HUES48 (cell line): Measurements from ENCODE around the gene KLHDC7B.
A peak's percentile ranks its signal among the peaks of the same experiment; 100 is the strongest.

Experiments
- H3K27ac ChIP-seq: one replicate; pipeline ENCODE4 v1.7.0; 2013; ENCODE audit warnings: low read depth, low read length, inconsistent platforms
- H3K27me3 ChIP-seq: 2 replicates; pipeline ENCODE4 v1.6.1; 2013; ENCODE audit warnings: mild to moderate bottlenecking, low read length; ENCODE audit not compliant: control insufficient read depth, insufficient read depth
- H3K36me3 ChIP-seq: 2 replicates; pipeline ENCODE4 v1.6.1; 2013; ENCODE audit warnings: low read length; ENCODE audit not compliant: control insufficient read depth, insufficient read depth
- H3K4me1 ChIP-seq: 2 replicates; pipeline ENCODE4 v1.6.1; 2013; ENCODE audit warnings: mild to moderate bottlenecking, low read length; ENCODE audit not compliant: control insufficient read depth, insufficient read depth
- H3K4me3 ChIP-seq: 2 replicates; pipeline ENCODE4 v1.5.1; 2013; ENCODE audit warnings: mild to moderate bottlenecking, low read depth, low read length
- H3K9ac ChIP-seq: 2 replicates; pipeline ENCODE4 v1.6.1; 2013; ENCODE audit warnings: mild to moderate bottlenecking, low read depth, low read length, moderate library complexity
- H3K9me3 ChIP-seq: 2 replicates; pipeline ENCODE4 v1.6.1; 2013; ENCODE audit warnings: low read length; ENCODE audit not compliant: control insufficient read depth, insufficient read depth

Gene KLHDC7B

GRCh38 chr22:50545522-50546325, at the start of gene KLHDC7B:
Gene KLHDC7B, plus strand, starts transcription at chr22:50545899. Its CDS starts 345 bp downstream, at chr22:50546244.
- peaks cover 4% of the 10 kb centered on the region; the same call in 1 of the 2 replicates for H3K4me1 ChIP-seq
- peaks cover 16% of the 10 kb centered on the region for H3K27me3 ChIP-seq
- no peak within 1 kb of the TSS for H3K9ac ChIP-seq
- no peak within 1 kb of the TSS for H3K4me3 ChIP-seq
- no peaks in the 10 kb centered on the region for H3K36me3 ChIP-seq
- no peak within 1 kb of the TSS for H3K27ac ChIP-seq
- no peaks in the 10 kb centered on the region for H3K9me3 ChIP-seq

GRCh38 chr22:50497093-50497492, 48.6 kb upstream of the KLHDC7B start:
- Histone ChIP-seq H3K27ac (no peak overlapping the region), H3K27me3 (no peaks in the 10 kb centered on the region), H3K9ac (no peak overlapping the region), H3K36me3 (no peaks in the 10 kb centered on the region), H3K4me3 (no peak overlapping the region), H3K4me1 (peaks cover 5% of the 10 kb centered on the region; the same call in 1 of the 2 replicates), H3K9me3 (no peaks in the 10 kb centered on the region)

GRCh38 chr22:50498322-50498890, 47.3 kb upstream of the KLHDC7B start:
- Histone ChIP-seq H3K27me3 (no peaks in the 10 kb centered on the region), H3K4me3 (no peak overlapping the region), H3K9ac (no peak overlapping the region), H3K9me3 (no peaks in the 10 kb centered on the region), H3K27ac (peak overlapping the region; percentile 14), H3K4me1 (peaks cover 5% of the 10 kb centered on the region; the same call in 1 of the 2 replicates), H3K36me3 (no peaks in the 10 kb centered on the region)

- no peaks in the 10 kb centered on the region for H3K9me3 ChIP-seq
- H3K9ac ChIP-seq: no peak overlapping the region
- peaks cover 9% of the 10 kb centered on the region for H3K36me3 ChIP-seq
- H3K27ac ChIP-seq: no peak overlapping the region
- no peaks in the 10 kb centered on the region for H3K27me3 ChIP-seq
- peaks cover 5% of the 10 kb centered on the region; the same call in 1 of the 2 replicates for H3K4me1 ChIP-seq
- H3K4me3 ChIP-seq: no peak overlapping the region
These were observed 45.2 kb upstream of the KLHDC7B start for GRCh38 chr22:50500452-50500851.

- Histone ChIP-seq H3K9ac (no peak overlapping the region), H3K27ac (no peak overlapping the region), H3K36me3 (peaks cover 16% of the 10 kb centered on the region), H3K9me3 (no peaks in the 10 kb centered on the region), H3K27me3 (no peaks in the 10 kb centered on the region), H3K4me1 (peaks cover 5% of the 10 kb centered on the region; the same call in 1 of the 2 replicates), H3K4me3 (no peak overlapping the region)
These were observed 43.6 kb upstream of the KLHDC7B start for GRCh38 chr22:50502096-50502495.

- Histone ChIP-seq H3K9ac (no peak overlapping the region), H3K27ac (no peak overlapping the region), H3K9me3 (no peaks in the 10 kb centered on the region), H3K4me1 (peaks cover 5% of the 10 kb centered on the region; the same call in 1 of the 2 replicates), H3K4me3 (no peak overlapping the region), H3K36me3 (peaks cover 16% of the 10 kb centered on the region), H3K27me3 (no peaks in the 10 kb centered on the region)
These were observed 42.8 kb upstream of the KLHDC7B start for GRCh38 chr22:50502628-50503474.

- H3K4me1 ChIP-seq: 0 out of 2 replicates have a peak, but pooled peaks cover 3% of the 10 kb centered on the region
- H3K9me3 ChIP-seq: no peaks in the 10 kb centered on the region
- no peak overlapping the region for H3K27ac ChIP-seq
- H3K27me3 ChIP-seq: no peaks in the 10 kb centered on the region
- H3K9ac ChIP-seq: no peak overlapping the region
- H3K4me3 ChIP-seq: no peak overlapping the region
- H3K36me3 ChIP-seq: peaks cover 16% of the 10 kb centered on the region
These were observed 42.1 kb upstream of the KLHDC7B start for GRCh38 chr22:50503475-50504145.

- Histone ChIP-seq H3K27ac (no peak overlapping the region), H3K27me3 (no peaks in the 10 kb centered on the region), H3K9me3 (no peaks in the 10 kb centered on the region), H3K9ac (no peak overlapping the region), H3K4me3 (no peak overlapping the region), H3K36me3 (peaks cover 16% of the 10 kb centered on the region), H3K4me1 (peaks cover 5% of the 10 kb centered on the region; the same call in 1 of the 2 replicates)
These were observed 41.1 kb upstream of the KLHDC7B start for GRCh38 chr22:50504369-50505211.

- Histone ChIP-seq H3K4me3 (no peak overlapping the region), H3K36me3 (peaks cover 16% of the 10 kb centered on the region), H3K4me1 (peaks cover 5% of the 10 kb centered on the region; the same call in 1 of the 2 replicates), H3K27me3 (no peaks in the 10 kb centered on the region), H3K9me3 (no peaks in the 10 kb centered on the region), H3K9ac (no peak overlapping the region), H3K27ac (no peak overlapping the region)
These were observed 40.4 kb upstream of the KLHDC7B start for GRCh38 chr22:50505276-50505775.
